GM12872 (cell line): ENCODE data around the gene HJV.

Source experiments
- TF ChIP-seq, protein P1 (sequence below): IDR thresholded peaks from 3 replicates; pipeline ENCODE4 v1.5.1; 2011; ENCODE audit warnings: low read depth, mild to moderate bottlenecking, low read length, moderate library complexity; ENCODE audit not compliant: insufficient read depth

HJV gene, protein sequence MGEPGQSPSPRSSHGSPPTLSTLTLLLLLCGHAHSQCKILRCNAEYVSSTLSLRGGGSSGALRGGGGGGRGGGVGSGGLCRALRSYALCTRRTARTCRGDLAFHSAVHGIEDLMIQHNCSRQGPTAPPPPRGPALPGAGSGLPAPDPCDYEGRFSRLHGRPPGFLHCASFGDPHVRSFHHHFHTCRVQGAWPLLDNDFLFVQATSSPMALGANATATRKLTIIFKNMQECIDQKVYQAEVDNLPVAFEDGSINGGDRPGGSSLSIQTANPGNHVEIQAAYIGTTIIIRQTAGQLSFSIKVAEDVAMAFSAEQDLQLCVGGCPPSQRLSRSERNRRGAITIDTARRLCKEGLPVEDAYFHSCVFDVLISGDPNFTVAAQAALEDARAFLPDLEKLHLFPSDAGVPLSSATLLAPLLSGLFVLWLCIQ

DNA sequence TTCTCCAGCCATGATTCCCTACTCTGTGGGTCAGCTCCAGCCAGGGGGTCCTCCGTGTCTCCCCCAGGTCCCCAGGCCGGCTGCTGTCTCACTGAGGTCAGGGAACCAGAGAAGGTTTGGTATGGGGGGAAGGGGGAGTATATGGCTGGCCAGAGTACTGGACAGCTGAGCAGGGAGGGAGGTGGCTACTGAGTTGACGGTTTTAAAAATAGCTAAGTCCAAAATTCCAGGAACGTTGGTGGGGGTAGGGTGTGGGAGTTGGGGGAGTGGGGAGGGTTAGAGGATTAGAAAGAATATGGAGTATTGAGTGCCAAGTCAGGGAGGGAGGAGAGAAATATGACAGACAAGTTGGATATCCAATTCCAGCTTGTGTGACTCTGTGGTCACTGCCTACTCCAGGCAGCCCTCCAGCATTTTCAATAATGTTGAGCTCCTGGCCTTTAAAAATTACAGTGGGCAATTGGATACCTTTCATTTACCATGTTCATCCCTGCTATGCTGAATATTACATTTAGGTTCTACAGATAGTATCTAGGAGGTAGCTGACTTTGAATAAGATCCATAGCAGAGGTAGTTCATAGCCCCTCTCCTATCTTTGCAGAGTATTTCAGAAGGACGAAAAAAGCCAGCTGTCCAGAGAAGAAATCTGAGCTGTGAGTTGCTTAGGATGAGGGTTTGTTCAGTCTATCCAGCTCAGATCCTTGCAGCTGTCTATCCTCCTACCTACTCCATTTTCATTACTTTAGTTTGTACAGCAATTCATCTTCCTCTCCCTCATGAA is at the start of gene HJV:
Gene HJV, minus strand, starts transcription at position 114 of the 781 bp plus-strand sequence. CDS start 1,504 bp downstream, outside the sequence.
- TF ChIP-seq, protein P1, sequence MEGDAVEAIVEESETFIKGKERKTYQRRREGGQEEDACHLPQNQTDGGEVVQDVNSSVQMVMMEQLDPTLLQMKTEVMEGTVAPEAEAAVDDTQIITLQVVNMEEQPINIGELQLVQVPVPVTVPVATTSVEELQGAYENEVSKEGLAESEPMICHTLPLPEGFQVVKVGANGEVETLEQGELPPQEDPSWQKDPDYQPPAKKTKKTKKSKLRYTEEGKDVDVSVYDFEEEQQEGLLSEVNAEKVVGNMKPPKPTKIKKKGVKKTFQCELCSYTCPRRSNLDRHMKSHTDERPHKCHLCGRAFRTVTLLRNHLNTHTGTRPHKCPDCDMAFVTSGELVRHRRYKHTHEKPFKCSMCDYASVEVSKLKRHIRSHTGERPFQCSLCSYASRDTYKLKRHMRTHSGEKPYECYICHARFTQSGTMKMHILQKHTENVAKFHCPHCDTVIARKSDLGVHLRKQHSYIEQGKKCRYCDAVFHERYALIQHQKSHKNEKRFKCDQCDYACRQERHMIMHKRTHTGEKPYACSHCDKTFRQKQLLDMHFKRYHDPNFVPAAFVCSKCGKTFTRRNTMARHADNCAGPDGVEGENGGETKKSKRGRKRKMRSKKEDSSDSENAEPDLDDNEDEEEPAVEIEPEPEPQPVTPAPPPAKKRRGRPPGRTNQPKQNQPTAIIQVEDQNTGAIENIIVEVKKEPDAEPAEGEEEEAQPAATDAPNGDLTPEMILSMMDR = no peak

DNA sequence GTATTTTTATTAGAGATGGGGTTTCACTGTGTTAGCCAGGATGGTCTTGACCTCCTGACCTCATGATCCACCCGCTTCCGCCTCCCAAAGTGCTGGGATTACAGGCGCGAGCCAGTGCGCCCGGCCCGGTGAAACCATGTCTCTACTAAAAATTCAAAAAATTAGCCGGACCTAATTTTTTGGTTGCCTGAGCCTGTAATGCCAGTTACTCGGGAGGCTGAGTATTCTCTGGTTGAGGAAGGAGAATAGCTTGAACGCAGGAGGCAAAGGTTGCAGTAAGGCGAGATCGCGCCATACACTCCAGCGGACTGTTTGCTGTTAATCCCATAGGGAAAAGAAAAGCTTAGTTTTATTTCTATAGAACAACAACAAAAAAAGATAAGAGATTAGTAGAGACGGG is 29.9 kb upstream of the HJV start:
- TF ChIP-seq, protein P1 = no peak

DNA sequence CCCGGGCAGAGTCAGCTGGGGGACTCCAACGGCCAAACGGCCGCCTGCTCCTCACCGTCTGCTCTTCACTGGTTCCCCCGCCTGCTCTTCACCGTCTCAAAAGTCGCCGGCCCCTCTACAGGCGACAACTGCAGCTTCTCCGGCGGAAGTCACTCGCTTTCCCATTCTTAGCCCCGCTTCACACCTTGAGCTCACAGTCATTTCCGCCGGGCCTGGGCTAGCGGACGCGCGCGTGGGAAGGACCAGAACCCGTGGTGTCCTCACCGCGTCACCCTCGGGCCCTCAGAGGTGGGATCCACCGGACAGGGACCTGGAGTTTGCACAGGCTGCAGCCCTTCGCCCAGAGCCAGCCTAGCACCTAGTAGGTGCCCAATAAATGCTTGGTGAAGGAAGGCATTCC is 27.9 kb upstream of the HJV start:
- TF ChIP-seq, protein P1 = no peak

DNA sequence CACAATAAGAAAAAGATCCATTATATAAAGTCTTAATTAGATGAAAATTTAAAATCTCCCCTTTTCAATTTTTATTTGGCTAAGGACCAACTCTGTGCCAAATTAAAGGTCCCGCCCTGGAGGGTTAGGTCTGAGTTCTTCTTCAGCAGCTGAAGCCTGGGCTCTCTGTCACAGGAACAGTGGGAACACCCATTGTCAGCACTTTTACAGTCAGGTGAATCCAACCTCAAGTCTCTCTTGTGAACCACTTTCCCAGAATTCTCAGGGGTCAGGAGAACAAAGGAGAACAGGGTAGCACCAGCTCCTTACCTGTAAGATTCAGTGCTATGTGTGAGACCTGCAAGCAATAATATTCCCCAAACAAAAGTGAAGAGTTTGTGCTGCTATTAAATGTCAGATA is 25.1 kb upstream of the HJV start:
- TF ChIP-seq, protein P1 = no peak

DNA sequence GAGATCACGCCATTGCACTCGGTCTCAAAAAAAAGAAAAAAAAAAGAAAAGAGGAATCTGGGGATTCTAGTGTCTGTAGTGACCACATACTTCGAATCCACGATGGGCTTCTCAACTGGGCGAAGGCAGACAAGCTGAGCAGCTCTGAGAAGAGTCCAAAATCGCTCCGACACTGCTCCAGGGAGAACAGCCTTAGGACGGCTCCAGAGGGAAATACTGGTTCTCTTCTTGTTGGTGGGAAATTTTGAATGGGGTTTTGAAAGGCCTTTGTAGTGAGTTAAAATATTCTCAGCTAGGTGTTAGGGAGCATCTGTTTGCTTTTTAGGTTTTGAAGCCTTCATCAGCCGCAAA is 18.3 kb upstream of the HJV start:
- TF ChIP-seq, protein P1 = no peak

DNA sequence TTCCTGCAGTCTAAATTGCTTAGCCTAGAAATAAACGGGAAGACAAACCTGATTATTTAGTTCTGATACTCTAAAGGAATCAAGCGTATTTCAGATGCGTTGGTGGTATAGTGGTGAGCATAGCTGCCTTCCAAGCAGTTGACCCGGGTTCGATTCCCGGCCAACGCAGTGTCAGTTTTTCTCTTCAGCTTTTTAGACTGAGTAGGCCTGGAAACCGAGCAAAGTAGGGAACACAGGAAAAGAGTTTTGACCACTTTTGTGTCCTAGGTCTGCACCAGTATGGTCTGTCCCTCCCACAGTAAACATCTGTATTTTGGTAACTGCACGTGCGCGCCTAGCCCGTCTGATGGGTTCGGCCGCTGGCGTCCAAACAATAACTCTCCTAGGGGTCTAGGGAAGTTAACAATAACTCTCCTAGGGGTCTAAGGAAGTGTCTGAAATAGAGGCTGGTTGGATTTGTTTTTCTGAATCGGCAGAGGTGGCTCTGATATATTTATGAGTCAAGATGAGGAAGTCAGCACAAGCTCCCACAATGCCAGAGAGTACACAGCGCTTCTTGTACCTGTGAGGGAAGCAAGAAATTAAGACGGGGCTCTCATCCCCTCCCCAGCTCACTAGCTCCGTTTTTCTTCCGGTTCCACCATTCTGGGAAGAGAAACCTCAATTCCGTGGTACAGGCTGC is 15.6 kb upstream of the HJV start:
- TF ChIP-seq, protein P1 = no peak

DNA sequence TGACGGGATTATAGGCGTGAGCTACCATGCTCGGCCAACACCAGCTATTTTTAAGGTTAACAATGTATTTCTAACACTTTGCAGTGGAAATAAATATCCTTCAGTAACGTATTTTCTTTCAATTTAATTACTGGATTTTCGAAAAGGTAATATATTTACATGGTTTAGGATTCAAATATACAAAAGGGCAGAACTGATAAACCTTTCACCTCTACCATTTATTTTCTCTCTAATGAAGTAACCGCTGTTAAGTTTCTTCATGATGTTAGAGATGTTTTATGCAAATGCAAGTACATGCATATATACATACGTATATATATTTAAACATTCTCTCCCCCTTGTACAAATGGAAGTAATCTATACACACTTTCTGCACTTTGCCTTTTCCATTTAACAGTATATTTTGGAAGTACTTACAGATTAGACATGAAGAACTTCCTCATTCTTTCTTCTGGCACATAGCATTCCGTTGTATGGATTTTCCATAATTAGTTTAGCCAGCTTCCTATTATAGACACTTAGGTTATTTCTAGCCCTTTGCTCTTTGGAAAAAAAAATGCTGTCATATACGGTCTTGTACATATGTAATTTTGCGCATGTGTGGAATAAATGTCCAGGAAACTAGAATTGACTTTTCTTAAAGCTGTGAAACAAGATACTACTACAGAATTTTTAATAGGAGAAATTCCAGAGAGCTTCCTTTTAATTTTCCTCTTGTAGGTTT is 14.9 kb upstream of the HJV start:
- TF ChIP-seq, protein P1 = no peak
